OCI-LY3 (cell line): Measurements from ENCODE around the gene PIEZO2.

Experiments used
- H2AFZ ChIP-seq: fragments of 200-600, 300-600 bp; shearing (Covaris generic); 2 replicates; pipeline ENCODE4 v1.6.0; 2014; ENCODE audit warnings: antibody characterized with exemption, low read depth, low read length
- H3K27ac ChIP-seq: fragments of 200-600, 300-600 bp; sonication (generic); 2 replicates; pipeline ENCODE4 v1.5.1; 2014; ENCODE audit warnings: mild to moderate bottlenecking, low read length, moderate library complexity, mixed read lengths
- H3K27me3 ChIP-seq: fragments of 200-600, 300-600 bp; sonication (generic); 2 replicates; pipeline ENCODE4 v1.6.1; 2014; ENCODE audit warnings: low read depth, low read length, mixed read lengths
- H3K36me3 ChIP-seq: fragments of 200-600, 300-600 bp; sonication (generic); replicated peaks from 2 replicates; pipeline ENCODE3; 2014; ENCODE audit warnings: low read depth, low read length, mixed read lengths
- H3K4me1 ChIP-seq: fragments of 300-600, 200-600 bp; sonication (generic); 2 replicates; pipeline ENCODE4 v1.6.1; 2014; ENCODE audit warnings: low read length, mixed read lengths
- H3K4me2 ChIP-seq: fragments of 200-600, 300-600 bp; sonication (generic); 2 replicates; pipeline ENCODE4 v1.6.1; 2014; ENCODE audit warnings: low read length, mixed read lengths
- H3K4me3 ChIP-seq: fragments of 300-600, 200-600 bp; sonication (generic); 2 replicates; pipeline ENCODE4 v1.5.1; 2014; ENCODE audit warnings: antibody characterized with exemption, mild to moderate bottlenecking, low read length, moderate library complexity
- H3K79me2 ChIP-seq: fragments of 300-600, 200-600 bp; shearing (Covaris generic); 2 replicates; pipeline ENCODE4 v1.6.1; 2014; ENCODE audit warnings: mild to moderate bottlenecking, low read length, mixed read lengths
- H3K9ac ChIP-seq: fragments of 300-600, 200-600 bp; shearing (Covaris generic); 2 replicates; pipeline ENCODE4 v1.6.0; 2014; ENCODE audit warnings: mild to moderate bottlenecking, low read length, moderate library complexity
- H3K9me3 ChIP-seq: fragments of 200-600, 300-600 bp; shearing (Covaris generic); 2 replicates; pipeline ENCODE4 v1.6.1; 2014; ENCODE audit warnings: low read length, mixed read lengths; ENCODE audit not compliant: insufficient read depth
- H4K20me1 ChIP-seq: fragments of 200-600, 300-600 bp; sonication (generic); 2 replicates; pipeline ENCODE4 v1.6.1; 2016; ENCODE audit warnings: low read length, mixed read lengths; ENCODE audit not compliant: insufficient read depth
- EZH2phosphoT487 ChIP-seq: fragments of 200-600 bp; shearing (Covaris generic); IDR thresholded peaks from 2 replicates; pipeline ENCODE4 v1.6.1; 2018; ENCODE audit warnings: antibody characterized with exemption, mixed run types, low read depth
- TF ChIP-seq, protein P1 (sequence below): fragments of 200-600, 300-600 bp; sonication (generic); IDR thresholded peaks from 2 replicates; pipeline ENCODE4 v1.5.1; 2014; ENCODE audit warnings: antibody characterized with exemption, low read length, low read depth

PIEZO2 gene

DNA sequence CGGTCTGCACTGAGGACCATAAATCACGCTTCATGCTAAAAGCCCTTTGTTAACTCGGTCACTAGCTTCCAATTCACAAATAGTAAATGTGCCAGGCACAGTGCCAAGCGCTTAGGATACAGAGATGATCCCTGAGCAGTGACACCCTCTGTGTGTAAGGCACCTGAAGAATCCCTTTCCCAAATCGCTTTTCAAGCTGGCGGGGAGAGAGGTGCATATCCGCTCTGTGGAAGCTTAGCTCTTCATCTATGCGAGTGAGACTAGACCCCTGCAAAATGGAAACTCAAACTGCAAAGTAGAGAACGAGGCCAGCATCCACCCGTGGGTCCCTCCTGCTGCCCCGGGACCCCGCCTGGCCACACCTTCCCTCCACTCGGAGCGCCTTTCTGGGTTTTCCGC, 2.4 kb downstream of the PIEZO2 start:
- no peaks in the 10 kb centered on the region for H4K20me1 ChIP-seq
- no peaks in the 10 kb centered on the region for H3K4me1 ChIP-seq
- no peak overlapping the region for H3K27ac ChIP-seq
- H3K9me3 ChIP-seq, result no peaks in the 10 kb centered on the region
- no peak overlapping the region for H3K4me2 ChIP-seq
- no peaks in the 10 kb centered on the region for H3K36me3 ChIP-seq
- no peak overlapping the region for H2AFZ ChIP-seq
- H3K4me3 ChIP-seq, result no peak overlapping the region
- no peak overlapping the region for H3K9ac ChIP-seq
- no peaks in the 10 kb centered on the region for H3K79me2 ChIP-seq
- TF ChIP-seq, protein P1, sequence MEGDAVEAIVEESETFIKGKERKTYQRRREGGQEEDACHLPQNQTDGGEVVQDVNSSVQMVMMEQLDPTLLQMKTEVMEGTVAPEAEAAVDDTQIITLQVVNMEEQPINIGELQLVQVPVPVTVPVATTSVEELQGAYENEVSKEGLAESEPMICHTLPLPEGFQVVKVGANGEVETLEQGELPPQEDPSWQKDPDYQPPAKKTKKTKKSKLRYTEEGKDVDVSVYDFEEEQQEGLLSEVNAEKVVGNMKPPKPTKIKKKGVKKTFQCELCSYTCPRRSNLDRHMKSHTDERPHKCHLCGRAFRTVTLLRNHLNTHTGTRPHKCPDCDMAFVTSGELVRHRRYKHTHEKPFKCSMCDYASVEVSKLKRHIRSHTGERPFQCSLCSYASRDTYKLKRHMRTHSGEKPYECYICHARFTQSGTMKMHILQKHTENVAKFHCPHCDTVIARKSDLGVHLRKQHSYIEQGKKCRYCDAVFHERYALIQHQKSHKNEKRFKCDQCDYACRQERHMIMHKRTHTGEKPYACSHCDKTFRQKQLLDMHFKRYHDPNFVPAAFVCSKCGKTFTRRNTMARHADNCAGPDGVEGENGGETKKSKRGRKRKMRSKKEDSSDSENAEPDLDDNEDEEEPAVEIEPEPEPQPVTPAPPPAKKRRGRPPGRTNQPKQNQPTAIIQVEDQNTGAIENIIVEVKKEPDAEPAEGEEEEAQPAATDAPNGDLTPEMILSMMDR, result no peak
- TF ChIP-seq EZH2phosphoT487, result no peak
- H3K27me3 ChIP-seq, result no peaks in the 10 kb centered on the region

DNA sequence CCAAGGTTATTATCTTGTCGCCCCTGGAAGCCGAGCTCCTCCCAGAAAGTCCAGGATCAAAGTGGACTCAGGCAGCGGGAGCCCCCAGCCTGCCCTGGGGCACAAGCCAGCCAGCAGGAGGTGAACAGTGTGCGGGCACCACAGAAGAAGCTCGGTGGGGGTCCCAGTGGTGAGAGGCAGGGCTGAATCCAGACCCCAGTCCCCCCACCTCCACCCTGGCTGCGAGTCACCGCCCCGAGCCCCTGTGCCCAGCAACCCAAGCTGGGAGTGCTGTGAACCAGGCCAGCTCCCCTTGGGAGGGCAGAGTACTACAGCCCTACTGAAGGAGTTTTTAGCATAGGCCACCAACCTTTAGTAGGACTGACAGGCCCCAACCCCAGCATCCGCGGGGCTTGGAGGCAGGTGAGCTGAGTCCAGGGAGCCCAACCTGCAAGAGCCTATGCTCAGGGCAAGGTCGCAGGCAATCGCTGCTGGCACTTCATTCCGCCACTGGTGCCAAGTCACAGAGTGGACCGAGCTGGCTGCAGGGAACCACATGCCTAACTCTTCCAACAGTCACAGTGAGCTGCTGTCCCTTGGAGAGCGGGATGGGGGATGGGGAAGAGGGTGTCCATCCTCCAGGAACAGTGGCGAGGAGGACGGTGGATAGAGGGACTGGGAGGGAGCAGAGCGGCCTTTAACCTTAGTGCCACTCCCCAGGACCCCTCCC, 3.0 kb downstream of the PIEZO2 start:
- Histone ChIP-seq H3K79me2 (no peaks in the 10 kb centered on the region), H3K36me3 (no peaks in the 10 kb centered on the region), H4K20me1 (no peaks in the 10 kb centered on the region), H3K9me3 (no peaks in the 10 kb centered on the region), H3K4me2 (no peak overlapping the region), H3K27ac (no peak overlapping the region), H3K9ac (no peak overlapping the region), H3K4me1 (no peaks in the 10 kb centered on the region), H2AFZ (no peak overlapping the region), H3K4me3 (no peak overlapping the region), H3K27me3 (no peaks in the 10 kb centered on the region)
- no peak for TF ChIP-seq EZH2phosphoT487
- TF ChIP-seq, protein P1, result no peak

DNA sequence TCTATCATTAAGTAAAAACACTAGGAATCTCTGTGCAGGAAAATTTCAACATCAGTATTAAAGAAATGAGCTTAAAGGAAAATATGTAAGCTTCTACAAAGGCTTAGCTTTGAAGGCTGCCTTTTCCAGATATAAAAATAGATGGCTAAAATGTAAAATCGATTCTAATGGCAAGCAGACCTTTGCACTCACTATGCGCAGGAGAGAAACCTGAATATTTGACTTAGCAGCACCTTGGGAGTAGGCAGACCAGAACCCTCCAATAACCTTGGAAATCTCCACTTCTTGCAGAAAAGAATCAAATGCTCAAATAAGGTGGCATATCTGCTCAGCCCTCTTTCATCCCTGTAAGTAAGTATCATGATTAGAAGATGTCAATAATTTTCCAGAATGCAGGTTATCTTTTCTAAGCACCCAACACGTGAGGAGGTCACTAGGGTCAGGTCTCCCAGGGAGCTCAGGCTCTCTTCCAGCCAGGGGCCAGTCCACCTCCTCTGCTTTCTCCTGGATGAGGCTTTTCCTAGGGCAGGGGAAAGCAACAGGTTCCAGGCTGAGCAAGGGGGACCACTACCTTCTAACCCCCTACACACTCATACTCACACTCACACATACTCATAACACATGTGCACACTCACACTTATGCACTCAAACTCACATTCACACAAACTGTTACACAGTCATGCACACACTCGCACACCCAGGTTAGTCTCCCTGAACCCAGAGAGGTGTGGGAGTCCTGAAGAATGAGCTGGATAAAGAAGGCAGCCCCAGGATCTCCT, 3.8 kb downstream of the PIEZO2 start:
- Histone ChIP-seq H4K20me1 (no peaks in the 10 kb centered on the region), H3K9ac (no peak overlapping the region), H3K27ac (no peak overlapping the region), H2AFZ (no peak overlapping the region), H3K27me3 (no peaks in the 10 kb centered on the region), H3K9me3 (no peaks in the 10 kb centered on the region), H3K4me3 (no peak overlapping the region), H3K4me2 (no peak overlapping the region), H3K36me3 (no peaks in the 10 kb centered on the region), H3K79me2 (no peaks in the 10 kb centered on the region), H3K4me1 (no peaks in the 10 kb centered on the region)
- TF ChIP-seq EZH2phosphoT487, result no peak
- TF ChIP-seq, protein P1, result no peak

DNA sequence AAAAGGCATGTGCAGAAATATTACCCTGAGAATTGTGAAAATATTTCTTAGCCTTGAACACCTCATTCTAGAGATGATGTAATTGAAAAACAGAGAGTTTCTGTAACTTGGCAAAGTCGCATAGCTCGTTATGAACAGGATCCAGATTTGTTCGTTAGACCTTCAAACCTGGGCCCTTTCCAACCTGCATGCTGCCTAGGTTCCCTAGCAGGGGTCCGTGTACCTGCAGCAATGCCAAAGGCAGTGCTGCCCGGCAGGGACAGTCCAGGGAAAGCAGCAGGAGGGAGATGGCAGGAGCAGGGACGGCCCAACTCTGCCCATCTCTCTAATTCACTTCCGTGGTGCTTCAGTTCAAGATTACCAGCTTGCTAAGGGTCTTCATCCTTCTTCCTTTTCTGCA, 12.0 kb downstream of the PIEZO2 start:
- Histone ChIP-seq H3K9me3 (no peaks in the 10 kb centered on the region), H2AFZ (no peak overlapping the region), H3K4me1 (no peaks in the 10 kb centered on the region), H3K79me2 (no peaks in the 10 kb centered on the region), H3K36me3 (no peaks in the 10 kb centered on the region), H3K9ac (no peak overlapping the region), H3K4me3 (no peak overlapping the region), H3K4me2 (no peak overlapping the region), H3K27ac (no peak overlapping the region), H4K20me1 (no peaks in the 10 kb centered on the region), H3K27me3 (no peaks in the 10 kb centered on the region)
- no peak for TF ChIP-seq EZH2phosphoT487
- TF ChIP-seq, protein P1, result no peak
